ENCODE results near the gene TBP.

- TF ChIP-seq CTCF (conservative IDR thresholded peaks at IDR 0.05; ENCODE audit: low read depth, low read length) (no peak), EZH2 (IDR thresholded peaks at IDR 0.05; ENCODE audit: low read length, unreplicated experiment) (no peak), EZH2phosphoT487 (IDR thresholded peaks at IDR 0.05; ENCODE audit: borderline replicate concordance, low read length) (no peak)
These were observed 47.7 kb upstream of the TBP start for GRCh38 chr6:170506446-170506845.
